Astrocyte (in vitro differentiated cells and primary cell): ENCODE data around the gene TBX21. TPM values are rescaled to one million over a fixed set of nuclear protein-coding genes. Genes with fewer than 3 reads are reported as not detected.

Source experiments
- DNase-seq: peaks from one replicate; pipeline ENCODE4 v3.0.0-alpha.2; 2010; ENCODE audit warnings: low read depth
- FAIRE-seq: peaks from 2 replicates; lab custom pipeline; 2011; peaks lifted over from hg19 to GRCh38; lab: Jason Lieb, UNC
- H2AFZ ChIP-seq: 2 replicates; pipeline ENCODE4 v1.6.0; 2012; ENCODE audit warnings: low read depth, low read length, inconsistent platforms
- H3K27ac ChIP-seq: 2 replicates; pipeline ENCODE4 v1.5.1; 2011; ENCODE audit warnings: low read depth, low read length, inconsistent platforms
- H3K27me3 ChIP-seq: 2 replicates; pipeline ENCODE4 v1.6.0; 2011; ENCODE audit warnings: low read length, inconsistent platforms; ENCODE audit not compliant: insufficient read depth
- H3K36me3 ChIP-seq: 2 replicates; pipeline ENCODE4 v1.5.1; 2011; ENCODE audit warnings: low read length, inconsistent platforms; ENCODE audit not compliant: insufficient read depth
- H3K4me1 ChIP-seq: 2 replicates; pipeline ENCODE4 v1.5.1; 2011; ENCODE audit warnings: low read length, inconsistent platforms; ENCODE audit not compliant: insufficient read depth
- H3K4me2 ChIP-seq: 2 replicates; pipeline ENCODE4 v1.6.0; 2012; ENCODE audit warnings: low read length, inconsistent platforms
- H3K4me3 ChIP-seq: 2 replicates; pipeline ENCODE4 v1.5.1; 2011; ENCODE audit warnings: low read depth, mild to moderate bottlenecking, low read length, inconsistent platforms; ENCODE audit not compliant: insufficient read depth
- H3K79me2 ChIP-seq: 2 replicates; pipeline ENCODE4 v1.6.0; 2012; ENCODE audit warnings: mild to moderate bottlenecking, low read length, inconsistent platforms; ENCODE audit not compliant: insufficient read depth
- H3K9ac ChIP-seq: 2 replicates; pipeline ENCODE4 v1.6.0; 2012; ENCODE audit warnings: mild to moderate bottlenecking, low read length, inconsistent platforms
- H3K9me3 ChIP-seq: 2 replicates; pipeline ENCODE4 v1.5.1; 2012; ENCODE audit warnings: low read depth, mild to moderate bottlenecking, low read length, inconsistent platforms; ENCODE audit not compliant: insufficient read depth
- H4K20me1 ChIP-seq: 2 replicates; pipeline ENCODE4 v1.6.0; 2012; ENCODE audit warnings: low read length, inconsistent platforms; ENCODE audit not compliant: insufficient read depth
- H3K27ac Mint-ChIP-seq: one replicate; pipeline ENCODE4 v1.8.0; 2021; ENCODE audit warnings: mild to moderate bottlenecking, mixed read lengths; ENCODE audit not compliant: unreplicated experiment
- H3K27me3 Mint-ChIP-seq: one replicate; pipeline ENCODE4 v1.8.0; 2021; ENCODE audit warnings: low read depth, mixed read lengths; ENCODE audit not compliant: unreplicated experiment
- H3K36me3 Mint-ChIP-seq: one replicate; pipeline ENCODE4 v1.8.0; 2021; ENCODE audit warnings: low read depth, mixed read lengths; ENCODE audit not compliant: unreplicated experiment
- H3K4me1 Mint-ChIP-seq: one replicate; pipeline ENCODE4 v1.8.0; 2021; ENCODE audit warnings: low read depth, mixed read lengths; ENCODE audit not compliant: unreplicated experiment
- H3K4me3 Mint-ChIP-seq: one replicate; pipeline ENCODE4 v1.8.0; 2021; ENCODE audit warnings: mild to moderate bottlenecking, moderate library complexity, mixed read lengths; ENCODE audit not compliant: unreplicated experiment
- H3K9me3 Mint-ChIP-seq: one replicate; pipeline ENCODE4 v1.8.0; 2021; ENCODE audit warnings: mild to moderate bottlenecking, mixed read lengths; ENCODE audit not compliant: unreplicated experiment
- EZH2 ChIP-seq: IDR thresholded peaks from 2 replicates; pipeline ENCODE4 v1.6.1; 2012; ENCODE audit warnings: mild to moderate bottlenecking, low read length, inconsistent platforms; ENCODE audit not compliant: insufficient read depth
- total RNA-seq: library from RNA; stranded (reverse); gene quantifications from 2 replicates; pipeline ENCODE4 v1.2.1, GENCODE V29; 2021
- TF ChIP-seq, protein P1 (sequence below): IDR thresholded peaks from 2 replicates; pipeline ENCODE4 v1.5.1; 2011; ENCODE audit warnings: low read depth, mild to moderate bottlenecking, inconsistent platforms, low read length, moderate library complexity; ENCODE audit not compliant: insufficient read depth

Gene TBX21
- total RNA-seq, 1 donor from 2014 or later, result not detected

GRCh38 chr17:47718634-47719405 lies 14.2 kb upstream of the TBX21 start:
- peaks cover 43% of the 10 kb centered on the region for H4K20me1 ChIP-seq
- H3K4me1 ChIP-seq, result peaks cover 40% of the 10 kb centered on the region
- Mint-ChIP-seq H3K27me3 (peaks cover 67% of the 10 kb centered on the region), H3K9me3 (no peaks in the 10 kb centered on the region), H3K27ac (peak overlapping the region; percentile 1), H3K4me3 (peak overlapping the region; percentile 31), H3K4me1 (peaks cover 29% of the 10 kb centered on the region), H3K36me3 (peaks cover 3% of the 10 kb centered on the region)
- H3K4me2 ChIP-seq, result peak overlapping the region; percentile 77
- no peak for FAIRE-seq
- no peak overlapping the region for H3K27ac ChIP-seq
- no peak overlapping the region for H3K4me3 ChIP-seq
- no peaks in the 10 kb centered on the region for H3K79me2 ChIP-seq
- TF ChIP-seq, protein P1, sequence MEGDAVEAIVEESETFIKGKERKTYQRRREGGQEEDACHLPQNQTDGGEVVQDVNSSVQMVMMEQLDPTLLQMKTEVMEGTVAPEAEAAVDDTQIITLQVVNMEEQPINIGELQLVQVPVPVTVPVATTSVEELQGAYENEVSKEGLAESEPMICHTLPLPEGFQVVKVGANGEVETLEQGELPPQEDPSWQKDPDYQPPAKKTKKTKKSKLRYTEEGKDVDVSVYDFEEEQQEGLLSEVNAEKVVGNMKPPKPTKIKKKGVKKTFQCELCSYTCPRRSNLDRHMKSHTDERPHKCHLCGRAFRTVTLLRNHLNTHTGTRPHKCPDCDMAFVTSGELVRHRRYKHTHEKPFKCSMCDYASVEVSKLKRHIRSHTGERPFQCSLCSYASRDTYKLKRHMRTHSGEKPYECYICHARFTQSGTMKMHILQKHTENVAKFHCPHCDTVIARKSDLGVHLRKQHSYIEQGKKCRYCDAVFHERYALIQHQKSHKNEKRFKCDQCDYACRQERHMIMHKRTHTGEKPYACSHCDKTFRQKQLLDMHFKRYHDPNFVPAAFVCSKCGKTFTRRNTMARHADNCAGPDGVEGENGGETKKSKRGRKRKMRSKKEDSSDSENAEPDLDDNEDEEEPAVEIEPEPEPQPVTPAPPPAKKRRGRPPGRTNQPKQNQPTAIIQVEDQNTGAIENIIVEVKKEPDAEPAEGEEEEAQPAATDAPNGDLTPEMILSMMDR, result no peak
- no peak for TF ChIP-seq EZH2
- no peak for DNase-seq
- no peaks in the 10 kb centered on the region for H3K36me3 ChIP-seq
- peaks cover 81% of the 10 kb centered on the region for H3K27me3 ChIP-seq
- H3K9me3 ChIP-seq, result no peaks in the 10 kb centered on the region
- H2AFZ ChIP-seq, result no peak overlapping the region
- H3K9ac ChIP-seq, result no peak overlapping the region

- peaks cover 3% of the 10 kb centered on the region for H3K36me3 Mint-ChIP-seq
- no peak overlapping the region for H3K9ac ChIP-seq
- peak; percentile 26 for FAIRE-seq
- H4K20me1 ChIP-seq, result peaks cover 38% of the 10 kb centered on the region
- no peaks in the 10 kb centered on the region for H3K9me3 Mint-ChIP-seq
- H3K9me3 ChIP-seq, result no peaks in the 10 kb centered on the region
- TF ChIP-seq EZH2, result no peak
- TF ChIP-seq, protein P1, result no peak
- peaks cover 29% of the 10 kb centered on the region for H3K4me1 Mint-ChIP-seq
- no peak overlapping the region for H2AFZ ChIP-seq
- no peak overlapping the region for H3K27ac ChIP-seq
- H3K79me2 ChIP-seq, result no peaks in the 10 kb centered on the region
- no peak overlapping the region for H3K4me3 ChIP-seq
- peaks cover 66% of the 10 kb centered on the region for H3K27me3 Mint-ChIP-seq
- H3K36me3 ChIP-seq, result no peaks in the 10 kb centered on the region
- peak; percentile 75 for DNase-seq
- peaks cover 81% of the 10 kb centered on the region for H3K27me3 ChIP-seq
- H3K4me3 Mint-ChIP-seq, result peak overlapping the region; percentile 31
- H3K4me2 ChIP-seq, result peak overlapping the region; percentile 77
- peak overlapping the region; percentile 47 for H3K27ac Mint-ChIP-seq
- peaks cover 40% of the 10 kb centered on the region for H3K4me1 ChIP-seq
These were observed 13.5 kb upstream of the TBX21 start for GRCh38 chr17:47719411-47720152.
